ENCODE data around the gene RNASE9.
A peak's percentile ranks its signal among the peaks of the same experiment; 100 is the strongest.
"Not testable (repeated sequence)": the region's sequence is repeated elsewhere in the genome, so short reads cannot be mapped to it uniquely, and the experiment has no call there.

The RNASE9 gene

DNA sequence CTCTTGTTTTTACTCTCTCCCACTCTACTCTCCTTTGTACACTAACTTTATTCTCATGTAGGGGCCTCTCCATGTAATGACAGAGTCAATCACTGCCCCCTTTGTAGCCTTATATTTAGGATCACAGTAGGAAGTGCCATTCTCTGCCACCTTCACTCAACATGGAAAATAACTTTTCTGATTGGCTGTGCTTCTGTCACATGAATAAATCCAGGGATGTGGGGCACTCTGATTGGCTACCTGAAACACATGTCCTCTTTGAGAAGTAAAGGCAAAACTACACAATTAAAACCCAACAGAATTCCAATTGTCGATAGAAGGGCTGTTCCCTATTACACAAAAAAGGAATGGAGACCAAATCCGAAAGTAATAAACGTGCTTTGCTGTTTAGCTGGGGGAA lies at the start of gene RNASE9:
TSS of gene RNASE9 (minus strand) at position 87 of the 400 bp plus-strand sequence.
- no peak for DNase-seq (ENCODE audit: low spot score)

DNA sequence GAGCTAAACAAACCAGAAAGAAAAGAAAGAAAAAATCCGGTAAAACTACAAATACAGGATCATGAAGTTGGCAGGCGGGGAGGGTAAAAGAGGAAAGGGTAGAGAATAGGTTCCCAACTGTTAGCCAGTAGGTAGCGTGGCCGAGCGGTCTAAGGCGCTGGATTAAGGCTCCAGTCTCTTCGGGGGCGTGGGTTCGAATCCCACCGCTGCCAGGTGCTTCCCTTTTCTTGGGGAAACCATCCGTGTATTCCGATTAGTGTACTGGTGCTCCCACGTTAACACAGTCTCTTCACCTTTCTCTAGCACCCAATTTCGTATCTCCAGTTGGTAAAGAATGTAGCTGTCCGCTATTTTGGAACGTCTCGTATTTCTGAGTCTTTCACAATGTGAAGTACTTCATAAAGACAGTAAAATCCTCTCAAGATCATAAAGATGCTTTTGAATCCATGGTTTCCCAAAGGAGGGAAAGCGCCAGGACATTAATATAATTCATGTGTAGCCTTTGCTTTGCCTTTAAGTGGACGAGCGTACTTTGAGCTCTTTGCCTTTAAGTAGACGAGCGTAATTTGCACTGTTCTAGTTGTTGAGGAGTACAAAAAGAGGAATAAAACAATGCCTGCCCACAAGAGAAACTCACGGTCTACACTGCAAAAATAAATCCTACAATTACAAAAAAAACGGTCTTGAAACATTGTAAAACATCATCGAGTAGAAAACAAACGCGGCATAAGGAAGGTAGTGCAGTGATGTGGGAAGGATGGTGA lies 49.3 kb upstream of the RNASE9 start:
- DNase-seq (ENCODE audit: low spot score): peak; percentile 59

DNA sequence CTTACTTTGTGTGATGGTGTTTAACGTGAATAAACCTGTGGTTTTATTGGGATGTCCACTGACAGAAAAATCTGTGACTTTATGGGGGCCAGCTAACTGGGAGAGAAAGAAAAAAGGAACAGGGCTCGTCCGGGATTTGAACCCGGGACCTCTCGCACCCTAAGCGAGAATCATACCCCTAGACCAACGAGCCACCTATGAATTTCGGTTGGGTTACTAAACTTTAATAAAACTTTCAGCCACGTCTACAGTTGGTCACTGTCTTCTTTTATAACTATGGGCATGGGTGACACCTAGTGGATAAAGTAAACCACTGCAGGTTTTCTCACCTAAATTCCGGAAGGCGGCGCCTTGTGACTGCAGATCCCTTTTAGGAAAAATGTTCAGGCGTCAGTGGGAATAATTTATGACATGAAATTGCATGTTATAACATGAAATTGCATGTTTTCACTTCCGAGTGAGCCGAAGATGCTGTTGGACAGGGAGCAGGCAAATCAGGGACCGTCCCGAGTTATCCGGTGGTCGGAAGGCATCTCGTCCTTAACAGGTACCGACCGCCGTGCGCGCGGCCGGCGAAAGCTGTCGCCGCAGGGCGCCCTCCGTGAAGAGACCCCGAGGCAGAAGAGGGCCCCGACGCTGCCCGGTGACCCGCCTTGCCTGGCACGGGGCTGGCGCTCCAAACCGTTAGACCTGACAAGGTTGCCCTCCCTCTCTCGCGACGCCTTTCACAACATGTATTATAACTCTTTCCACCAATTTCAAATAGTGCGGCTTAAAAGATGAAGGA lies 48.6 kb upstream of the RNASE9 start:
- DNase-seq (ENCODE audit: low spot score): peak; percentile 75

DNA sequence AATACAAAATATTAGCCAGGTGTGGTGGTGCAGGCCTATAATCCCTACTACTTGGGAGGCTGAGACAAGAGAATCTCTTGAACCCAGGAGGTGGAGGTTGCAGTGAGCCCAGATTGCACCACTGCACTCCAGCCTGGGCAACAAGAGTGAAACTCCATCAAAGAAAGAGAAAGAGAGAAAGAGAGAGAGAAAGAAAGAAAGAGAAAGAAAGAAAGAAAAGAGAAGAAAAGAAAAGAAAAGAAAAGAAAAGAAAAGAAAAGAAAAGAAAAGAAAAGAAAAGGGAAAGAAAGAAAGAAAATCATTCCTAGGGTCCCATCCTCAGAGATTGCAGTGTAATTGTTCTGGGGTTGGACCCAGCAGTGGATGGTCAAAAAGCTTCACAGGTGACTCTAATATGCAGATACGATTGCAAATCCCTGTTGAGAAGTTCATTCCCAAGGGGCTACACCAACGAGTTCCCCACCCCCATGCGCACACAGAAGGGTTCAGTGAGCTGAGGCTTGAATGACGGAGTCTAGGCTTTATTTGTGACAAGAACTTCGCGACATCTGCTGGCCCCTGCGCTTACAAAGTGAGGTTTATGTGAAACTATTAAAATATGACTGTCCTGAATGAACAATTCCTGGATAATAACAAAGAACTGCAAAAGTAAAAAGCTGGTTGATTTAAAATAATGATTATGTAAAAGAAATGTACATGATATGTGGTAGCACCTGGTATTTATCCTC lies 47.7 kb upstream of the RNASE9 start:
- DNase-seq (ENCODE audit: low spot score): no peak

DNA sequence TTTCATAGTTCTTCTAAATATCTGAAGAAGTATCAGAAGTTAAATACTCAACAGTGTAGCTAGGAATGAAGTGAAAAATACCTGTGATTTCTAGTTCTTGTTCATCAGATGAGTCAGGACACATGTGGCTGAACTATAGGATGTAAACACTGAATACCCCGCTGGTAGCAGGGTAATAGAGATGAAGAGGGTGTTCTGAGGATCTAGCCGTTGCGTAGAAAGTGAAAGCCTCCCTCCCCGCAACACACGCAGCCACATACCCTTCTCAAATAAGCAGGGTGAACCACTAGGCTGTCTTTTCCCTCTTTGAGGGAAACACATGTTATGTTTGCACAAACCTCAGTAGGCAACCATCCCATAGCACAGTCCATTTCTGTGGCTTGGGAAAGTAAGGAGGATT lies 46.8 kb upstream of the RNASE9 start:
- no peak for DNase-seq (ENCODE audit: low spot score)

DNA sequence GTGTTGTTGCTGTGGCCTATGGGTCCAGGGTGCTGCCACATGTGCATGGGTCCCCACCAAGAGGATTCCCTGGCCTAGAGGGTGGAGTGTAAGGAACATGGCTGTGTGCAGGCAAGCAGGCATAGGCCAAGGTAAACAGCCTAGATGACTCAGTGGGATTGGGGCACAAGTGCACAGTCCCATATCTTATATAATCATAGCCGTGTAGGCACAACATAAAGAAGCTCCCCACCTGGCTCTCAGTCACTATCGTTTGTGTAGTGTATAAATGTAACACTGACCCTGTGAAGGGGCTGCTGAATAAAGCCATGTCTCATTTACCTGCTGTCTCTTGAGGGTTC lies 46.0 kb upstream of the RNASE9 start:
- no peak for DNase-seq (ENCODE audit: low spot score)

DNA sequence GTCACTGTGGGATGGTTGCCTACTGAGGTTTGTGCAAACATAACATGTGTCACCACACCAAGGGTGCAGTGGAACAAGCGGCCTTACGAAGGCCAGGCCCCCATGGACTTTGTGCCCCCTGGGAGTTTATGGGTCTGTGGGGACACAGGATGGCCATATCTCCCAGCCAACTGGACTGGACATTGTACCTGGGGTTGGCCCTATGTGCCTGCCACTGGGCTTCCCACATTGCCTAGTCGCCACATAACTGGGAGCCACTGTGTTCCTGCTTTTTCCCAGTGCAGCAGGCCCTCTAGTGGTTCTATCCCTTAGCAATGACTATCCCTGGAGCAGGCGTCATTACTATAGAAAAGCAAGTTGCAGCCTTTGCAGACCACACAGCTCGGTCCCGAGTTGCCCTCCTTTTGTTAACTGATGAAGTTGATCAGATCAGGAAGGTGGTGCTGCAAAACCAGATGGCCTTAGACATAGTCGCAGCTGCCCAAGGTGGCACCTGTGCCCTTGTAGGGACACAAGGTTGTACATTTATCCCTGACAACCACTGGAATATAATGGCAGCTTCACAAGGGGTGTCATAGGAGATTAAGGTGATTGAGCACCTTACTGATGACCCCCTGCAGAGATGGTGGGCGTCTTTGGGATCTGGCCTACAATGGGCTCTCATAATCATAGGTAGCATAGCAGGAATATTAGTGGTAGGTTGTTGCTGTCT lies 45.5 kb upstream of the RNASE9 start:
- DNase-seq (ENCODE audit: low spot score): no peak

DNA sequence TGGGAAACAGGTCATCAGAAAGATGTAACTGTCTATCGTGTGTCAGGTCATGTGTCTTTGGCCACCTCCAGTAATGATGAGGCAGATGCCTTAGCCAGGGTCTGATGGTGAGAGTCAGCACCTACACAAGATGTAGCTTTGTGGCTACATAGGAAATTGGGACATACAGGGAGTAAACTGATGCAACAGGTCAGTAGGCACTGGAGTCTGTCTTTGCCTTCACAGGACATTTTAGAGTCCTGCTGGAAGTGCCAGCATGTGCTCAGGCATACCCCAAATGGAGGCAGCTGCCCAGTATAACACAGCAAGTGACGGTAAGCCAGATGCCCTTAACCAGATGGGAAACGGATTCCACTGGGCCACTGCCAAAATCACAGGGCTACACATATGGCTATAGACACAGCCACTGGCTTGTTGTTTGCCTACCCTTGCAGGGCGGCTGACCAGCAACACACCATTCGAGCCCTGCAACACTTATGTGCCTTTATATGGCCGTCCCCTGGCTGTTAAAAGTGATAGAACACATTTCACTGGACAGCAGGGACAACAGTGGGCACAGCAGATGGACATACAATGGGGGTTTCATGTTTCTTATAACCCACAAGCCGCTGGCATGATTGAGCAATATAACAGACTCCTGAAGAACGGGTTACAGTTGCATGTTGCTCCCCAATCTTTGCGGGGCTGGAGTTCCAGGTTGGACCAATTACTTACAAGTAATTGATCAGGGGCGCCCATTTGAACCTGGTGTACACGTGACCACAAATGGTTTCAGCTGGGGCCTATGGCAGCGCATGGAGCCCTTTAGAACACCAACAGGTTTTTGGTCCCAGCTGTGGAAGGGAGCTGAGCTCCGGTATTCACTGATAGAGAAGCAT lies 43.2 kb upstream of the RNASE9 start:
- DNase-seq (ENCODE audit: low spot score): no peak

DNA sequence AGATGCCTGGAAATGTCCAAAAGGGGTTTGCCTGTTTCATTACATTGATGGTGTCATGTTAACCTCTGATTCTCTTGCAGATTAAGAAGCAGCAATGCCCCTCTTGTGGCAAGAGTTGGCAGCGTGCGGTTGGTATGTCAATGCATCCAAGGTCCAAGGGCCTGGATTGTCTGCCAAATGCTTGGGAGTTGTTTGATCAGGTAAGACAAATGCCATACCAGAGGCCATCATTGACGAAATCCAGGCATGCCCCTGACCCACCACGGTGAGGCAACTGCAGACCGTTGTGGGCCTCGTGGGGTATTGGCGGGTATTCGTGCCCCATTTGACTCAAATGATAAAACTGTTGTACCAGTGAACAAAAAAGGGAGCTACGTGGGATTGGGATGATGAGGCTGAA lies 41.7 kb upstream of the RNASE9 start:
- no peak for DNase-seq (ENCODE audit: low spot score)

DNA sequence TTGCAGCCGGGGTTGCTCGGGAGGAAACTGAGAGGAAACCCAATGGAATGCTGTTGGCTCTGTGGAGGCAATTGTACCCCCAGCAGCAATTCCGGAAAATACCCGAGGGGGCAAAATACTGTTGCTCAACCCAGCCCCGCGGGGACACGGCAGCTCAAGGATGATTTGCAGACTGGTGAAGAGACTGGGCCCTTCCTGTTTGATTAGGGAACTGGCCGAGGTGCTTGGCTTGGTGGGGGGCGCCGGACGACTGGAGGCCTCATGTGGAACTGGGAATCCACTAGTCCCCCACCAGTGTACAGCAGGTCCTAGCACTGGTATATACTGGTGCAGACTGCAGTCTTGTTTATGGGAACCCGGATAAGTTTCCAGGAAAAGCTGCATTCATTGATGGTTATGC lies 40.7 kb upstream of the RNASE9 start:
- no peak for DNase-seq (ENCODE audit: low spot score)

DNA sequence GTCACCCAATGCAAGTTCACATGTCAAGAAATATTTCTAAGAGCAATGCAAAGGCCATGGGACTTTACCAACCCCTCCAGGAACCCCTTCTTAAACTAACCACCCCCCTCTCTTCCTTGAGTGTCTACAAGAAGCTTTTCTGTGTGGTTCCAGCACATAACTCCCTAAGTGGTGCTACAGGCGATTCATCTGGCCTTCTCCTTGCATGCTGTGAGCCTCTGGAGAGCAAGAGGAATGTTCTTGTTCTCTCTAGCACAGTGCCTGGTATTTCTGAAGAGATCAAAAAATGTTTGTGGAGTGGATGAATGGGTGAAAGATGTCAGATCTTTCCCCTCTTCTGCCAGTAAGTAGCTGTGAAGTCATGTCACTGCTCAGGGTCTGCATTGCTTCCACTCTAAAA lies 36.3 kb upstream of the RNASE9 start:
- DNase-seq (ENCODE audit: low spot score): no peak

DNA sequence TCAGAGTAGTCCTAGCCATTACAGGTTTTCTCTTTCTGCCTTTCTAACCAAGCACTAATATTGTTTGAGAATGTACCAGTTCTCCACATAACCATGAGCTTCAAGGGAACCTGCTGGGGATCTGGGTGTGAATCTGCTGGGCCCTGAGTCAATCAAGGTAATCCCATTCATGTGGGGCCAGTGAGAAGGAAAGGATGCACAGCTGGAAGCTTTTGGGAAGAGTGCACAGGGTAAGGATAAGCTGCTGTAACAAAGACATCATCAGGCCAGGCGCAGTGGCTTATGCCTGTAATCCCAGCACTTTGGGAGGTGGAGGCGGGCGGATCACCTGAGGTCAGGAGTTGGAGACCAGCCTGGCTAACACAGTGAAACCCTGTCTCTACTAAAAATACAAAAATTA lies 34.9 kb upstream of the RNASE9 start:
- not testable (repeated sequence) for DNase-seq (ENCODE audit: low spot score)

DNA sequence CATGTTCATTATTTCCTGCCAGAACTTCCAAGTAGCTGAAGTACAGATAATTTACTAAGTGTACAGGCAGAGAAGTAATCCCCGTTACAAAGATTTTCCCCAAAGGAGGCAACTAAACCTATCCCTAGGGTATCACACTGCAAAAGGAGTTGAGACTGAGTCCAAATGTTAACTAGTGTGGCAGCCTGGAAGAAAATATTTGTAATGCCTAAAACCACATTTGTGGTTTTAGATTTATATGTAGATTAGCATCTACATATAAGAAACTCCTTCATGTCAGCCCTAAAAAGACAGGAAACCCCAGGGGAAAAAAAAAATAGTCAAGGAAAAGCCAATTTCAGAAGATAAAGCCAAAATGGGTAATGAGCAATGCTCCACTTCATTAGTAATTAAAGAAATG lies 31.7 kb upstream of the RNASE9 start:
- no peak for DNase-seq (ENCODE audit: low spot score)

DNA sequence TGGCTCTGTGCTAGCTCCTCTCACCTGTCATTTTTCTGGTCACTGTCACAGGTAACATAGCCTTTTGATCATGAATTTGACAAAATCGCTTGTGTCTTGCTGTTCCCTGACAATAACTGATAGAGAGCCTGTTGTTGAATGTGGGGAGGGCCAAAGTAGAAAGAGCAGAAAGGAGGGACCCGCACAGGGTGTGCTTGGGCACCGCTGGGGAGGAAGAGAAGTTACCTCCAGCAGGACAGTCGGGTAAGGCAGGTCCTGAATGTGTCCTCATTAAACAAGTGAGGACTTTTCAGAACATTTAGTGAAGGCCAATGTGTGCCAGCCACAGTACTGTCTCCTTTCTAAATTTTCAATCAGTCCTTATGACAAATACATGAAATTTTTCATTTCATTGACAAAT lies 30.4 kb upstream of the RNASE9 start, which contains the start of gene RNASE12:
TSS of gene RNASE12 (minus strand) at position 142 of the 400 bp plus-strand sequence. CDS start 653 bp downstream, outside the sequence.
- no peak for DNase-seq (ENCODE audit: low spot score)

DNA sequence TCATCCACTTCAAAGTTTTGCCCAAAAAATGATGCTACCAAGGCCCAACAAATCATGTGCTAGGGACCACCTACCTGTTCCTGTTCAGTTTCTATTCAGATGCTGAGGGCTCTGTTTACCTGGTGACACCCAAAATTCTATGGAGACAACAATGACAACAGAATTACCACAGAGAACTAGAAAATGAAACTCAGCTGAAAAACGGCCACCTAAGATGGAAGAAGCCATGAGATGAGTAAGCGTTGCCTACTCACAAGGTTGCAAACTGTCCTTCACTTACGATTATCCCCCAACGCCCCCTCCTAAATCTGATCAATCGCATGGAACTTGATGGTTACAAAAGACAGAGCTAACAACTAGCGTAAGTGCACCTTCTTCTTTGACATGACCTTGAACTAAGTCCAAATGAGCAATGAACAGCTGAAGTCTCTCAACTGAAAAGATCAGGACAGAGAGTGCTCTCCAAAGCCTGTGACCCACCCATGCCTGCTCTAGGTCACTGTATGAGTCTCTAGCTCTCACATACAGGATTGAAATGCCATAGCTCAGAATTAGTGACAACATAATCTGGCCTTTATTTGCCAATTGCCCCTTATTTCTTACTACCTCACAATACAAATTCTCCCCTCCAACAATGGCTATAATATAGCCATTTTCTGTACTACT lies 26.8 kb upstream of the RNASE9 start, which contains the start of gene RNASE11:
TSS of gene RNASE11 (minus strand) at position 513 of the 666 bp plus-strand sequence.
- no peak for DNase-seq (ENCODE audit: low spot score)

DNA sequence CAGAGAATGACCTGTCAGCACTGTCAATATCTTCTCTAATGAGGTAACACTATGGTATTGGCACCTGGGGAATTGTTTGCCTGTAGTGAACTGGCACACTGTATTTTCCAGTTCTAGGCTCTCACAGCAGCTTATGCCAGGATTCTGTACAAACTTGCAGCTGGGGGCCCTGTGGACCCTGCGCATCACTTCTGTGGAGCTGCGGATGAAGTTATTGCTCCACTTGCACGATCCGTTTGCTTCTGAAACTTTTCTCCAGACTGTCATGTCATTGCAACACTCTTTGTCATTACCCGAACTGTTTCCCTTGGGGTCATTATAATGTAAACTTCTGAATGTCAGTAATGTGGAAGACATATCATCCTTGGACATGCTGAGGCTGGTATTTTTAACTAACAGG lies 23.1 kb upstream of the RNASE9 start:
- no peak for DNase-seq (ENCODE audit: low spot score)

DNA sequence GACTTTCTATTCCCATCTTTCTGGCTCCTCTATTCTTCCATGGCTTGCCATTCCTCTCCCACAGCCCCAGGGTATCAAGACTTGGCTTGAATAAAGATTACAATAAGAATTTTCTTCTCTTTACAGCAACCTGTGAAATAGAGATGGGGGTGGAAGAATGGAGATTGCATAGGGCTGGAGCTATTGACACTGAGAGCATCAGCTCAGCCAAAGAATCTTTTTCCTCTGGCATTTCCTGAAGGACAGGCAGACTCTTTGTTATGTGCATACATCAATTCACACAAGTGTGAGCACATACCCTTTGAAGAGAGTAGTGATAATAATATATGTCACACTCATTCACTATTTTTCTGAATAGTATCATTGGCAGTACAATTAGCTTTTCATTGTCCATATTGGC lies 22.3 kb upstream of the RNASE9 start:
- DNase-seq (ENCODE audit: low spot score): no peak

DNA sequence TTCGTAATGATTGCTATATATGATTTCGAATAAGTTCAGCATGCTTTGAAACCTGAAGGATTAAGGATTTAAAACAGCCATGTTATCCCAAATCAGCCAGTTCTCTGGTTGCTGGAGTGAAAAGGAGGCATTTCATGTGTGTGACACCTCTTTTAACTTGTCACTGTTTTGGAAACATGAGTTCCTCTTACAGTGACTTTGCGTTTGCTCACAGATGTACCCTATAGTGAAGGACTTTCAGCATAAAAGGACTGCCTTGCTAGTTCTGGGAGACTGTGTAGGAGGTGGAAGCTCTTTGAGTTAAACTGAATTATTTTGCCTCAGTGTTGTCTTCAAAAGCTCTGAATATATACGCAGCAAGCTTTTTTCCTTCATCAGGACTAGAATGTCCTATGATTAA lies 19.4 kb upstream of the RNASE9 start:
- DNase-seq (ENCODE audit: low spot score): no peak

DNA sequence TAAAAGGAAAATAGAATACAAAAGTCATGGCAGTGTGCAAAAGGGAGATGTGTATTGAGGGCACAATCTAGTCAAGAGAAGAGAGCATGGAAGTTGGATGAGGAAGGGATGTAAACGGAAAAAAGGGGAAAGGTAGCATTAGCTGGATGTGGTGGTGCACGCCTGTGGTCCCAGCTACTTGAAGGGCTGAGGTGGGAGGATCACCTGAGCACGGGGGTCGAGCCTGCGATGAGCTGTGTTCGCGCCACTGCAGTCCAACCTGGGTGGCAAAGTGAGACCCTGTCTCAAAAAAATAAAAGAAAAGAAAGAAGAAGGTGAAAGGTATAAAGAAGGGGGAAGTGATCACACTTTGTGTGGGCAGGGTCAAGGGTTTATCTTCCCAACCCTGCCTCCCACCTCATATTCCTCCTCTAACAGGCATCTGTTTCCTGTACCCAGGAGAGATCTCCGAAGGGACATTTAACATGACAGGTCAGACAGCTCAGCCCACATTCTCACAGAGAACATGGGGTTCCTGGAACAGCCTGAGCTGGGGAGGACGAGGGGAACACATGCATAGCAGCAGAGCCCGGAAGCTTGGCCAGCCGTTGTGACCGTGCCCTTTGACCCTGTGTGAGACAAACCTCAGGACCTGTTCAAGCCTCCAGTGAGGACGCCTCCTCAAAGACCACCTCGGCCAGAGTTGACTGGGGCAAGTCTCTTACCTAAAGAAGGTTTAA lies 18.1 kb upstream of the RNASE9 start:
- no peak for DNase-seq (ENCODE audit: low spot score)

DNA sequence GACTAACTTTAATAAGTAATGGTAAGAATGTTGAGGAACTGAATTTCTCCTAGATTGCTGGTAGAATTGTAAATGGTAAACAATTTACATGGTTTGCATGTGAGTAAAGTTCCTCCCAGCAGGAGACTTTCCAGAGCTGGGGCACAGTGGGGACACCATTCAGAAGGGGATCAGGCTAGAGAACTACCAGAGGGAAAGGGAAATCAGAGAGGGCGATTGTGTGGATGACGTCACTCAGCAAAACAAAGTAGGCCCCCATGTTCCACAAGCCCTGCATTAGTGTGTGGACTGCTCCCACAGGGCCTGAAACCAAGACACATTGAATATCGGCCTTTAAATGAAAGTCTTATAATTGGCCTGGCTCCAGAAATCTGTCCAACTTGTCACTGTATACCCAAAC lies 17.5 kb upstream of the RNASE9 start:
- DNase-seq (ENCODE audit: low spot score): no peak
